Brain microvascular endothelial cell (primary cell): ENCODE measurements around the gene NUP62.

Experiments
- DNase-seq: peaks from one replicate; pipeline ENCODE4 v3.0.0-alpha.2; 2020
- H3K27ac ChIP-seq: fragments of 250-450 bp; sonication (Bioruptor Pico); 2 replicates; pipeline ENCODE4 v1.5.1; 2020; ENCODE audit warnings: mild to moderate bottlenecking, moderate library complexity
- H3K27me3 ChIP-seq: fragments of 250-450 bp; sonication (Bioruptor Pico); replicated peaks from 2 replicates; pipeline ENCODE4 v1.5.1; 2020; ENCODE audit warnings: mild to moderate bottlenecking
- H3K36me3 ChIP-seq: fragments of 250-450 bp; sonication (Bioruptor Pico); replicated peaks from 2 replicates; pipeline ENCODE4 v1.5.1; 2020; ENCODE audit warnings: mild to moderate bottlenecking
- H3K4me3 ChIP-seq: 2 replicates; pipeline ENCODE4 v1.5.1; 2011; ENCODE audit warnings: low read depth, mild to moderate bottlenecking, control low read depth, low read length, moderate library complexity
- in situ Hi-C: cut with HindIII; loops from 2 replicates; pipeline ENCODE4 v1.10.0; 2017; ENCODE audit warnings: low sequenced_read_pairs, low pct_ligation_motif_present
- TF ChIP-seq, protein P1 (sequence below): IDR thresholded peaks from 2 replicates; pipeline ENCODE4 v1.5.1; 2011; ENCODE audit warnings: low read depth, mild to moderate bottlenecking, moderate library complexity, low read length, control low read depth, inconsistent platforms; ENCODE audit errors: missing control alignments

The NUP62 gene

DNA sequence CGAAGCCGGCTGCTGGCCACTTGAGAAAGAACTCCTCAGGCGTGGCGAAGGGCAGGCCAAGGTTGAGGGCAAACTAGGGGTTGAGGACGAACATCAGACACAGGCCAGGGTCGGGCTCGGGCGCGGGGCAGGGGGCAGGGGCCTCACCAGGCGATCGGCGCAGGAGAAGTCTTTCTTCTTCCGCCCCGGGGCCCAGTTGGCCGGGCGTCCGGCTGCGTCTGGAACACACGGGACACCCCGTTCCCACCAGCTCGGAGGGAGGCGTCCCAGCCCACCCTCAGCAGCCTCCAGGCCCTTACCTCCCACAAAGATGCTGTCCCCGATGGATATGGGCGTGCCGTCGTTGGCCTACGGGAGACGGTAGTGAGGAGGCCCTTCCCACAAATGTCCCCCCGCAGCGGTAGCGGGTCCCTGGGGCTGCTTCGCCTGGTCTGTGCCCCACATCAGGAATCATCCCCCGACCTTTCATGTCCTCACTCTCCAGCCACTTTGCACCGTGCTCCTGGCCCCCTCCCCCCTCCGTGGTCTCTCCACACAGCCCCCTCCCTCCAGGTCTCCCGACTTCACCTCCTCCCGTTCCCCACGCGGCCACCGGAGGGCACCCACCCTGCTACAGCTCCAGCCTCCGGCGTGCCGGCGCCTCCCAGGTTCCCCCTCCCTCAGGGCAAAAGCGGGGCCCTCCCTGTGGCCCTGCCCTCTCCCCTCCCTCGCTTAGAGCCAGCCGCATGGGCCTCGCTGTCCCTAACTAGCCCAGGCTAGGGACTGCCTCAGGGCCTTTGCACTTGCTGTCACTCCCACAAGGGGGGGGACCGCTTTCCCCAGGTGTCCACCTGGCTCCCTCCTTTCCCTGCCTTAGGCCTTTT lies 66.7 kb downstream of the NUP62 start:
- in situ Hi-C loops: no loop called here
- H3K27me3 ChIP-seq: no peaks in the 10 kb centered on the region
- no peak for DNase-seq
- TF ChIP-seq, protein P1, sequence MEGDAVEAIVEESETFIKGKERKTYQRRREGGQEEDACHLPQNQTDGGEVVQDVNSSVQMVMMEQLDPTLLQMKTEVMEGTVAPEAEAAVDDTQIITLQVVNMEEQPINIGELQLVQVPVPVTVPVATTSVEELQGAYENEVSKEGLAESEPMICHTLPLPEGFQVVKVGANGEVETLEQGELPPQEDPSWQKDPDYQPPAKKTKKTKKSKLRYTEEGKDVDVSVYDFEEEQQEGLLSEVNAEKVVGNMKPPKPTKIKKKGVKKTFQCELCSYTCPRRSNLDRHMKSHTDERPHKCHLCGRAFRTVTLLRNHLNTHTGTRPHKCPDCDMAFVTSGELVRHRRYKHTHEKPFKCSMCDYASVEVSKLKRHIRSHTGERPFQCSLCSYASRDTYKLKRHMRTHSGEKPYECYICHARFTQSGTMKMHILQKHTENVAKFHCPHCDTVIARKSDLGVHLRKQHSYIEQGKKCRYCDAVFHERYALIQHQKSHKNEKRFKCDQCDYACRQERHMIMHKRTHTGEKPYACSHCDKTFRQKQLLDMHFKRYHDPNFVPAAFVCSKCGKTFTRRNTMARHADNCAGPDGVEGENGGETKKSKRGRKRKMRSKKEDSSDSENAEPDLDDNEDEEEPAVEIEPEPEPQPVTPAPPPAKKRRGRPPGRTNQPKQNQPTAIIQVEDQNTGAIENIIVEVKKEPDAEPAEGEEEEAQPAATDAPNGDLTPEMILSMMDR: peak; percentile 64
- H3K36me3 ChIP-seq: peaks cover 61% of the 10 kb centered on the region
- H3K27ac ChIP-seq: no peak overlapping the region
- no peak overlapping the region for H3K4me3 ChIP-seq

DNA sequence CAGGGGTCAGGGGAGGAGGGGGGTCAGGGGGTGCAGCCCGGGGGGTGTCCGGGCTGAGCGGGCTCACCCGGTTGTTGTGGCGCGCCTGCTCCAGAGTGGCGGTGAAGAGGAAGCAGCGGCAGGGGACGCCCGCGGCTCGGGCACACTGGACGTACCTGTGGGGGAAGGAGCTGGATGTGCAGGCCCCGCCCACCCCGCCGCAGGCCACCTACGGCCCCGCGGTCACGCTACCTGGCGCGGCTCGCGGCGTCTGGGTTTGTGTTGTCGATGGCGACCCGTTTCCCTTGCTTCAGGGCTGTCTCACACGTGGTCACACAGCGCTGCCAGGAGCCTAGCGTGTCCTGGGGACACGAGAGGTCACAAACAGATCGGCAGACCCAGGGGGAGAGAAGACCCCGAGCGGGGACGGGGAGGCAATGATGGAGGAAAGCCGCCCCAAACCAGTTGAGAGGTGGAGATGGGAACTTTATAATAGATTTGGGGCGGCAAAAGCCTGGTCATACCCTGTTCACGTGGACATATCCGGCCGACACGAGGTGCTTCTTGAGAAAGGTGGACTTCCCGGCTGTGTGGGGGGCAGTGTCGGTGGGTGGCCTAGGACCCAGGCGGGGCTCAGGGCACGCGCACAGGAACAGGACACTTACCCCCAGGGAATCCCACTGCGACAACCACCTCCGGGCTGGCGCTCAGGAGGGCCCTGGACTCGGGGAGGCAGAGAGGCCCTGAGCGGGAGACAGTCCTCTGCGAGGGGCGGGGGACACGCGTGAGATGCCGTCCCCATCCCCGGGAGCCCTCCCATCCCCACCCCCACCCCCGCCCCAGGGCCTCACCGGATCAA lies 67.5 kb downstream of the NUP62 start:
- in situ Hi-C loops: no loop called here
- no peak overlapping the region for H3K27ac ChIP-seq
- H3K27me3 ChIP-seq: no peaks in the 10 kb centered on the region
- no peak overlapping the region for H3K4me3 ChIP-seq
- DNase-seq: no peak
- peaks cover 69% of the 10 kb centered on the region for H3K36me3 ChIP-seq
- TF ChIP-seq, protein P1: no peak

DNA sequence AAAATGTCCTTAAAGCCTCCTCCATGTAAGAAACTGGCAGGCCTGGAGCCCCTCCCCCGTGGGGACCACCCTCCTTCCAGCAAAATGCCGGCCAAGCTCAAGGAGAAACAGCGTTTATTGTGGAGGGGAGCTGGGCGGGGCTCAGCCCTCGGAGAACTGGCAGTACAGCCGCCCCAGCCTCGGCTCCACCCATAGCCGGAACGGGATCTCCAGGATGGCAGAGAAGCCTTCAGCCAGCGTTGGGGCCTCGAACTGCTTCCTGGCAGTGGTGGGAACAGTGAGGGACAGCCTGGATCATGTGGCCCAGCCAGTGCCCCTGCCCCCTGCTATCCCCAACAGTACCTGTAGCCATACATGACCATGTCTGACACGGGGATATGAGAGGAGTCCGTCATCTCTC lies 68.2 kb downstream of the NUP62 start:
- TF ChIP-seq, protein P1: no peak
- H3K4me3 ChIP-seq: no peak overlapping the region
- H3K27ac ChIP-seq: no peak overlapping the region
- DNase-seq: no peak
- no peaks in the 10 kb centered on the region for H3K27me3 ChIP-seq
- peaks cover 72% of the 10 kb centered on the region for H3K36me3 ChIP-seq
- in situ Hi-C loops: no loop called here

DNA sequence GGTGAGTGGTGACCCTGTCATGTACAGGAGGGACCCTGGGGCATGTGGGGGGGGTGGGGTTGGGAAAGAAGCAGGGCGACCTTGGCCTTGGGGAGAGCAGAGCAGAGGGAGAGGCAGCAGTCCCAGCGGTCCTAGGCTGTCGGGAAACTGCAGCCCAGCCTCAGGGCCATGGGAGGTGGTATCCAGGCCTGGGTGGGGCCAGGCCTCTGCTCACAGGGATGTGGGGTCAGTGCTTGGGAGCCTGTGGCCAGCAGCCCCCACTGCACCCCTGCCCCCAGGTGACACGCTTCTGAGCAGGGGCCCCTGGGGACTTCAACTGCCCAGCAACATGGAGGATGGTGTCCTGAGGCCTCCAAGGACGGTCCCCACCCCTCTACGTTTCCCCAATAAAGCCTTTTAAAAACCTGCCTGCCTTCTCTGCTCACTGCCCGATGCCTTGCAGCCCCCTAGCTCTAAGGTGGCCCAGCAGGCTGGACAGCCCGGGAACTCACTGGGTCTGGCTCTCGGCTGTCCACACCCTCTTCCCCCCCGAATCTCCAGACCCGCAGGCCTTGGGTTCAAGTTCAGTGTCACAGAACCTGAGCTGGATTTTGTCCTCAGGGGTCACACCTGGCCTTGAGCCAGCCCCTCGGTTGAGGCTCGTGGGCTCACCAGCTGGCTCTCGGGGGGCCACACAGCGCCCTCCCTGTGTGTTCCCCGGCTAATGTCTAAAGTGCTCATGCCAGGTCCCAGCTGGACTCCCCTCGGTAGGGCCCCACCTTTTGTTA lies 68.8 kb downstream of the NUP62 start:
- Histone ChIP-seq H3K4me3 (no peak overlapping the region), H3K27me3 (no peaks in the 10 kb centered on the region), H3K27ac (no peak overlapping the region), H3K36me3 (peaks cover 75% of the 10 kb centered on the region)
- DNase-seq: no peak
- in situ Hi-C loops: no loop called here
- TF ChIP-seq, protein P1: no peak

DNA sequence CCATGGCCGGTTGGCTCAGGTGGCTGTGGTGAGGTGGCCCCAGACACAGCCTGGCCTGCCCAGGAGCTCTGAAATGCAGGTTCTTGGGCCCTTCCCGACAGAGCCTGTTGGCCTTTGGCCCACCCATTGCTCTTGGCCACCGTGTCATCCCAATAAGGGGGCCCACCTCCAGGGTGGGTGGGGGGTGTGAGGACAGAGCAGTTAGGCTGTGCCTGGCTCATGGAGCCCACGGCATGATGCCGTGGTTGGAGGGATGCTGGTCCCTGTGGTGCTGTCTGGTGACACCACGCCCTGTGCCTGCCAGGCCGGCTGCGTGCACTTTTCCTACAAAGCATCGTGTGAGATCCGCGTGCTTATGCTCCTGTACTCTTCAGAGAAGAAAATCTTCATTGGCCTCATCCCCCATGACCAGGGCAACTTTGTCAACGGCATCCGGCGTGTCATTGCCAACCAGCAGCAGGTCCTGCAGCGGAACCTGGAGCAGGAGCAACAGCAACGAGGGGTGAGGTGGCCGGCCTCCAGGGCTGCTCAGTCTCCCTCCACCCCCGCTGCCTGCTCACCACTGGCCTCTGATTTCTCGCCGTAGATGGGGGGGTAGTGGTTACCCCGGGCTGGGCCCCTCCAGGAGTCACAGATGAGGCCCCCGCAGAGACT lies 69.5 kb downstream of the NUP62 start:
- H3K4me3 ChIP-seq: no peak overlapping the region
- DNase-seq: no peak
- peaks cover 78% of the 10 kb centered on the region for H3K36me3 ChIP-seq
- peak overlapping the region; percentile 58 for H3K27ac ChIP-seq
- H3K27me3 ChIP-seq: no peaks in the 10 kb centered on the region
- in situ Hi-C loops: no loop called here
- TF ChIP-seq, protein P1: no peak
